ENCODE data around the gene LARGE1.

- TF ChIP-seq EZH2phosphoT487 (IDR thresholded peaks at IDR 0.05; ENCODE audit: insufficient read depth, low read depth), result no peak
- no peak for TF ChIP-seq EZH2 (IDR thresholded peaks at IDR 0.05; ENCODE audit: insufficient read depth, poor library complexity, severe bottlenecking)
These were observed 515.6 kb downstream of the LARGE1 start for GRCh38 chr22:33404723-33405122.

Measured in GM23248 (cell line).